ENCODE results near the gene AGPAT4. TPM values are rescaled to one million over a fixed set of nuclear protein-coding genes. Genes with fewer than 3 reads are reported as not detected.

AGPAT4 gene
- total RNA-seq, 1 experiment from 2014 or later: 0.07 TPM

DNA sequence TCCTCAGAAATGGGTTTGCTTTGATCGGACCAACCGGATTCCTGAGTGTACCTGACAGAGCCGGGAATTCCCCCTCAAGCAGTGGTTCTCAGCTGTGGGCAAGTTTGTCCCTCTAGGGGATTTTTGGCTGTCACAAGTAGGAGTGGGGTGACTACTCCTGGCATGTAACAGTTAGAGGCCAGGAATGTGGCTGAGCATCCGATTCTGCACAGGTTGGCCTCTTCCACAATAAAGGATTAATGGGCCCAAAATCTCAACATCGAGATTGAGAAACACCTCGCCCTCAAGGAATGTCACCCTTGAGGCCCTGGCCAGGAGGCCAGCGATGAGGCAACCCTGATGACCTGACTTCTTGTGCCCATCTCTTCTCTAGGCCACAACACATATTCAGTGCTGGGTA lies 7.9 kb downstream of the AGPAT4 start:
- intact Hi-C loops (cut with micrococcal nuclease; ENCODE audit: unreplicated experiment): no loop called here
- no peak overlapping the region for H3K27ac ChIP-seq
- no peaks in the 10 kb centered on the region; the same call in 1 of the 2 replicates for H4K20me1 ChIP-seq (ENCODE audit: insufficient read depth)
- no peaks in the 10 kb centered on the region for H3K79me2 ChIP-seq (ENCODE audit: low read depth)
- no peak overlapping the region for H2AFZ ChIP-seq
- no TSS peak for BruUV-seq (replicated peaks)
- no peak overlapping the region for H3K4me3 ChIP-seq
- no peaks in the 10 kb centered on the region for H3K36me3 ChIP-seq (ENCODE audit: low read depth)
- no peaks in the 10 kb centered on the region for H3K4me1 ChIP-seq (replicated peaks; ENCODE audit: insufficient read depth)
- no peaks in the 10 kb centered on the region for H3K9me2 ChIP-seq (ENCODE audit: insufficient read depth)
- POLR2A ChIA-PET (ENCODE audit: unreplicated experiment): no interaction called here
- H3K9me3 ChIP-seq (ENCODE audit: insufficient read depth, low read depth): no peaks in the 10 kb centered on the region
- DNase-seq: no peak
- CTCF ChIA-PET: no interaction called here
- H3K4me2 ChIP-seq: no peak overlapping the region
- peaks cover 19% of the 10 kb centered on the region for H3K27me3 ChIP-seq (ENCODE audit: insufficient read depth, low read depth)
- no peaks in the 10 kb centered on the region for H3F3A ChIP-seq (ENCODE audit: insufficient read depth, low read depth)
- TF ChIP-seq EZH2 (IDR thresholded peaks at IDR 0.05; ENCODE audit: low read depth) (no peak), CTCF (conservative IDR thresholded peaks at IDR 0.05) (no peak)

- BruUV-seq (replicated peaks): no TSS peak
- H3K4me3 ChIP-seq: no peak overlapping the region
- H3K36me3 ChIP-seq (ENCODE audit: low read depth): no peaks in the 10 kb centered on the region
- DNase-seq: no peak
- no peaks in the 10 kb centered on the region for H3F3A ChIP-seq (ENCODE audit: insufficient read depth, low read depth)
- no peak overlapping the region for H3K27ac ChIP-seq
- ChIA-PET CTCF (no interaction called here), POLR2A (ENCODE audit: unreplicated experiment) (no interaction called here)
- H3K9me2 ChIP-seq (ENCODE audit: insufficient read depth): no peaks in the 10 kb centered on the region
- H3K9me3 ChIP-seq (ENCODE audit: insufficient read depth, low read depth): no peaks in the 10 kb centered on the region
- no peaks in the 10 kb centered on the region for H3K79me2 ChIP-seq (ENCODE audit: low read depth)
- H4K20me1 ChIP-seq (ENCODE audit: insufficient read depth): no peaks in the 10 kb centered on the region; the same call in 1 of the 2 replicates
- no peak overlapping the region for H3K4me2 ChIP-seq
- H2AFZ ChIP-seq: no peak overlapping the region
- intact Hi-C loops (cut with micrococcal nuclease; ENCODE audit: unreplicated experiment): no loop called here
- no peaks in the 10 kb centered on the region for H3K4me1 ChIP-seq (replicated peaks; ENCODE audit: insufficient read depth)
- peaks cover 18% of the 10 kb centered on the region for H3K27me3 ChIP-seq (ENCODE audit: insufficient read depth, low read depth)
- TF ChIP-seq EZH2 (IDR thresholded peaks at IDR 0.05; ENCODE audit: low read depth) (no peak), CTCF (conservative IDR thresholded peaks at IDR 0.05) (no peak)
These were observed 8.3 kb downstream of the AGPAT4 start for GRCh38 chr6:161265554-161265953.

DNA sequence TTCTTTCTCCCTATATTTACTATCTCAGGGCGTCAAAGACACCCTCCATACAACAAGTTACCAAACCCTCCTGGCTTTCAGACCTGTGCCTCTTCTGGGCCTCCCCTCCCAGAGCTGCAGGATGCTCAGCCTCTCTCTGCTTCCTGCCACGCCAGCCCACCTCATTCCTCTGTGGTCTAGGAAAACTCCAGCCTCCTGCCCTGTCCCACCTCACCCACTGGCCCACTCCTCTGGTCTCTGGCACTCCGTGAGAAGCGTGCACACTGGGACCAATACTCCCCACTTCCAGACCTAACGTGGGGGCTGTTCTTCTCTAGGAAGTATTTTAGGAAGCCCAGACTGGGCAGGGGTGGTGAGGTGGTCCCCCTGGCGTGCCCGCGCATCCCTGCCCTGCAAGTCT lies 9.7 kb downstream of the AGPAT4 start:
- Histone ChIP-seq H3K36me3 (ENCODE audit: low read depth) (no peaks in the 10 kb centered on the region), H3K9me3 (ENCODE audit: insufficient read depth, low read depth) (no peaks in the 10 kb centered on the region), H3K4me2 (no peak overlapping the region), H3K4me3 (no peak overlapping the region), H2AFZ (no peak overlapping the region), H3K27ac (no peak overlapping the region), H3F3A (ENCODE audit: insufficient read depth, low read depth) (no peaks in the 10 kb centered on the region), H3K4me1 (replicated peaks; ENCODE audit: insufficient read depth) (no peaks in the 10 kb centered on the region), H3K79me2 (ENCODE audit: low read depth) (no peaks in the 10 kb centered on the region), H3K27me3 (ENCODE audit: insufficient read depth, low read depth) (peaks cover 27% of the 10 kb centered on the region; the same call in 1 of the 2 replicates), H4K20me1 (ENCODE audit: insufficient read depth) (no peaks in the 10 kb centered on the region; the same call in 1 of the 2 replicates), H3K9me2 (ENCODE audit: insufficient read depth) (no peaks in the 10 kb centered on the region)
- ChIA-PET CTCF (no interaction called here), POLR2A (ENCODE audit: unreplicated experiment) (no interaction called here)
- DNase-seq: no peak
- no peak for TF ChIP-seq CTCF (conservative IDR thresholded peaks at IDR 0.05)
- TF ChIP-seq EZH2 (IDR thresholded peaks at IDR 0.05; ENCODE audit: low read depth): no peak
- no TSS peak for BruUV-seq (replicated peaks)
- intact Hi-C loops (cut with micrococcal nuclease; ENCODE audit: unreplicated experiment): no loop called here
